SK-N-SH (cell line): ENCODE results near the gene IZUMO4. TPM values are rescaled to one million over a fixed set of nuclear protein-coding genes. Genes with fewer than 3 reads are reported as not detected.

Experiments
- CTCF ChIA-PET: fragments of 300-600, 350-600 bp; formaldehyde crosslinking; extraction: SDS; loops from one replicate; lab custom pipeline; 2021; lab: Yijun Ruan, JAX
- POLR2A ChIA-PET: fragments of 350-600 bp; sonication (Branson Sonifier 250); formaldehyde crosslinking; extraction: SDS; loops from one replicate; lab custom pipeline; 2020; ENCODE audit warnings: antibody characterized with exemption, inconsistent platforms; lab: Yijun Ruan, JAX
- DNase-seq: peaks from one replicate; pipeline ENCODE4 v3.0.0; 2012
- H2AFZ ChIP-seq: fragments of 200-600 bp; sonication (generic); 2 replicates; pipeline ENCODE4 v1.8.1; 2016; ENCODE audit warnings: antibody characterized with exemption, mild to moderate bottlenecking, low read depth
- H3F3A ChIP-seq: fragments of 200-600 bp; sonication (generic); replicated peaks from 2 replicates; pipeline ENCODE3; 2016; ENCODE audit warnings: antibody characterized with exemption, mild to moderate bottlenecking; ENCODE audit not compliant: insufficient read depth
- H3K27ac ChIP-seq, 2 experiments: fragments of 200-500 bp in 1 of 2; fragments of 200-600 bp in 1 of 2; sonication (Bioruptor generic) in 1 of 2; sonication (generic), shearing (Covaris generic) in 1 of 2; 2 replicates each; pipeline versions ENCODE4 v1.5.1 to v1.6.1; 2014 to 2016; ENCODE audit warnings: low read depth in 2 of 2, inconsistent platforms in 1 of 2, low read length in 1 of 2, mild to moderate bottlenecking in 1 of 2, mixed read lengths in 1 of 2
- H3K27me3 ChIP-seq: fragments of 200-600 bp; sonication (generic), shearing (Covaris generic); 2 replicates; pipeline ENCODE4 v1.6.1; 2016; ENCODE audit warnings: mixed run types; ENCODE audit not compliant: insufficient read depth
- H3K36me3 ChIP-seq, 2 experiments: fragments of 200-500 bp in 1 of 2; fragments of 200-600 bp in 1 of 2; sonication (Bioruptor generic) in 1 of 2; sonication (generic) in 1 of 2; replicated peaks in 1 of 2; 2 replicates each; pipeline versions ENCODE3 to v1.5.1; 2014 to 2016; ENCODE audit warnings: low read length in 1 of 2, mild to moderate bottlenecking in 1 of 2; ENCODE audit not compliant: insufficient read depth in 2 of 2, control insufficient read depth in 1 of 2
- H3K4me1 ChIP-seq, 2 experiments: fragments of 200-500 bp in 1 of 2; fragments of 200-600 bp in 1 of 2; sonication (Bioruptor generic) in 1 of 2; sonication (generic), shearing (Covaris generic) in 1 of 2; 2 replicates each; pipeline versions ENCODE4 v1.5.1 to v1.6.1; 2014 to 2016; ENCODE audit warnings: low read depth in 1 of 2, low read length in 1 of 2, mixed run types in 1 of 2; ENCODE audit not compliant: insufficient read depth in 2 of 2, control insufficient read depth in 1 of 2
- H3K4me2 ChIP-seq: fragments of 200-600 bp; sonication (generic), shearing (Covaris generic); 2 replicates; pipeline ENCODE4 v1.6.1; 2017; ENCODE audit warnings: mixed run types
- H3K4me3 ChIP-seq, 2 experiments: fragments of 200-500 bp in 1 of 2; fragments of 200-600 bp in 1 of 2; sonication (Bioruptor generic) in 1 of 2; sonication (generic), shearing (Covaris generic) in 1 of 2; 2 replicates each; pipeline versions ENCODE4 v1.5.1 to v1.8.1; 2014 to 2016; ENCODE audit warnings: low read depth in 2 of 2, inconsistent platforms in 1 of 2, low read length in 1 of 2, mild to moderate bottlenecking in 1 of 2, mixed read lengths in 1 of 2, moderate library complexity in 1 of 2
- H3K79me2 ChIP-seq: fragments of 200-600 bp; sonication (generic); 2 replicates; pipeline ENCODE4 v1.8.1; 2017; ENCODE audit warnings: mild to moderate bottlenecking; ENCODE audit not compliant: insufficient read depth
- H3K9ac ChIP-seq: fragments of 200-600 bp; sonication (generic); 2 replicates; pipeline ENCODE4 v1.6.1; 2017; ENCODE audit warnings: mixed run types
- H3K9me2 ChIP-seq: fragments of 200-600 bp; sonication (generic); 2 replicates; pipeline ENCODE4 v1.6.1; 2017; ENCODE audit warnings: mixed run types
- H3K9me3 ChIP-seq: fragments of 200-600 bp; sonication (generic); 2 replicates; pipeline ENCODE4 v1.6.1; 2017; ENCODE audit warnings: mixed run types, mild to moderate bottlenecking, moderate library complexity
- H4K20me1 ChIP-seq: fragments of 200-600 bp; sonication (generic); 2 replicates; pipeline ENCODE4 v1.6.1; 2017; ENCODE audit warnings: mild to moderate bottlenecking, mixed run types; ENCODE audit not compliant: insufficient read depth
- EZH2phosphoT487 ChIP-seq: fragments of 200-600 bp; sonication (generic); IDR thresholded peaks from 2 replicates; pipeline ENCODE4 v1.6.1; 2017; ENCODE audit warnings: low read depth, mixed run types, mild to moderate bottlenecking, antibody characterized with exemption, moderate library complexity, borderline replicate concordance
- FOSL2 ChIP-seq: IDR thresholded peaks from 2 replicates; pipeline ENCODE4 v1.4.0; 2012; ENCODE audit warnings: low read depth, mild to moderate bottlenecking, moderate library complexity, borderline replicate concordance
- IRF3 ChIP-seq: fragments of 150-350 bp; IDR thresholded peaks from 2 replicates; pipeline ENCODE4 v1.6.1; 2016; ENCODE audit warnings: mild to moderate bottlenecking, low read depth, low read length
- MAX ChIP-seq: IDR thresholded peaks from 2 replicates; pipeline ENCODE4 v1.4.0; 2012; ENCODE audit warnings: low read depth
- MXI1 ChIP-seq: IDR thresholded peaks from 2 replicates; pipeline ENCODE4 v1.6.1; 2012; ENCODE audit warnings: mild to moderate bottlenecking, low read depth, low read length, improper control_type of control experiment
- RCOR1 ChIP-seq: fragments of 150-350 bp; IDR thresholded peaks from 2 replicates; pipeline ENCODE4 v1.6.1; 2017; ENCODE audit warnings: antibody characterized with exemption, low read length
- REST ChIP-seq: IDR thresholded peaks from 2 replicates; pipeline ENCODE4 v1.6.1; 2012; ENCODE audit warnings: mild to moderate bottlenecking, low read depth, low read length, moderate library complexity
- RXRA ChIP-seq: IDR thresholded peaks from 2 replicates; pipeline ENCODE4 v1.4.0; 2012; ENCODE audit warnings: low read depth, mild to moderate bottlenecking, borderline replicate concordance
- SIN3A ChIP-seq: IDR thresholded peaks from 2 replicates; pipeline ENCODE4 v1.6.1; 2012; ENCODE audit warnings: low read depth, mild to moderate bottlenecking, low read length, moderate library complexity, borderline replicate concordance
- SMC3 ChIP-seq: IDR thresholded peaks from 2 replicates; pipeline ENCODE4 v1.6.1; 2012; ENCODE audit warnings: low read depth, low read length, improper control_type of control experiment
- TCF12 ChIP-seq: IDR thresholded peaks from 2 replicates; pipeline ENCODE4 v1.4.0; 2012
- USF2 ChIP-seq: fragments of 150-350 bp; IDR thresholded peaks from 2 replicates; pipeline ENCODE4 v1.6.1; 2017; ENCODE audit warnings: antibody characterized with exemption, low read length, low read depth, borderline replicate concordance
- YY1 ChIP-seq: IDR thresholded peaks from 2 replicates; pipeline ENCODE4 v1.4.0; 2012; ENCODE audit warnings: low read depth, mild to moderate bottlenecking
- WGBS: methylation state at CpG from one replicate; pipeline ENCODE4 v1.1.6; 2017; ENCODE audit warnings: low lambda C conversion rate; 5-methylcytosine and 5-hydroxymethylcytosine counted together
- polyA plus RNA-seq, 3 experiments: library from polyadenylated mRNA; depleted of rRNA; stranded (reverse); fragments of >200 nt; gene quantifications; 2 replicates each; pipeline ENCODE4 v1.2.3, GENCODE V29; 2012
- TF ChIP-seq, protein P1 (sequence below): IDR thresholded peaks from 2 replicates; pipeline ENCODE4; 2012

IZUMO4 gene
- polyA plus RNA-seq, 1 of the 3 experiments (the other 2 are of a cell fraction) = 4.6 TPM

- CTCF ChIA-PET = interaction anchor here (0.7 to 2.0 kb wide), 4 partner anchors 14 to 28 kb away, joined by 3 to 7 read pairs (median 4); no protein-coding TSS in a partner anchor
- 69% methylated on average over 14 of the region's 22 CpGs for WGBS
- peaks cover 45% of the 10 kb centered on the region for H3K79me2 ChIP-seq
Observed at GRCh38 chr19:2047449-2048103, 49.1 kb upstream of the IZUMO4 start.

GRCh38 chr19:2048104-2048958, 48.4 kb upstream of the IZUMO4 start:
- H2AFZ ChIP-seq = no peak overlapping the region
- H3F3A ChIP-seq = peaks cover 13% of the 10 kb centered on the region
- peak overlapping the region in 1 of 2 experiments; percentile 44; a peak in 1 of 4 replicates for H3K27ac ChIP-seq
- ChIA-PET CTCF (interaction anchor here (0.6 to 2.0 kb wide), 5 partner anchors 12 to 29 kb away, joined by 3 to 7 read pairs (median 3); no protein-coding TSS in a partner anchor), POLR2A (interaction anchor here (1.2 to 2.0 kb wide), 2 partner anchors 12 to 29 kb away, joined by 4 to 7 read pairs; no protein-coding TSS in a partner anchor)
- H3K9me2 ChIP-seq = no peaks in the 10 kb centered on the region
- peaks cover 73% of the 10 kb centered on the region for H4K20me1 ChIP-seq
- 100% methylated on average over 5 of the region's 17 CpGs for WGBS
- H3K4me1 ChIP-seq = peaks cover 20 to 55% of the 10 kb centered on the region in 2 experiments; a peak in 2 of 4 replicates
- peaks cover 2 to 26% of the 10 kb centered on the region in 2 experiments for H3K36me3 ChIP-seq
- H3K79me2 ChIP-seq = peaks cover 45% of the 10 kb centered on the region
- peak overlapping the region; percentile 98 for H3K4me2 ChIP-seq
- no peak overlapping the region for H3K9ac ChIP-seq
- no peaks in the 10 kb centered on the region for H3K9me3 ChIP-seq
- peak overlapping the region in 1 of 2 experiments; percentile 94; a peak in 1 of 4 replicates for H3K4me3 ChIP-seq
- H3K27me3 ChIP-seq = no peaks in the 10 kb centered on the region
- no peak for DNase-seq
- no peak for TF ChIP-seq YY1
- no peak for TF ChIP-seq EZH2phosphoT487
- TF ChIP-seq RXRA = no peak
- TF ChIP-seq SMC3 = no peak
- no peak for TF ChIP-seq USF2
- TF ChIP-seq RCOR1 = no peak
- no peak for TF ChIP-seq IRF3
- TF ChIP-seq SIN3A = no peak
- TF ChIP-seq MXI1 = no peak
- TF ChIP-seq MAX = no peak
- TF ChIP-seq REST = no peak
- TF ChIP-seq TCF12 = no peak

More at GRCh38 chr19:2047449-2048103, 49.1 kb upstream of the IZUMO4 start:
- H2AFZ ChIP-seq = no peak overlapping the region
- H3K9ac ChIP-seq = no peak overlapping the region
- peaks cover 24 to 62% of the 10 kb centered on the region in 2 experiments; a peak in 3 of 4 replicates for H3K4me1 ChIP-seq
- no peak for DNase-seq
- TF ChIP-seq TCF12 = 0 out of 2 replicates have a peak, but pooled peaks have one; percentile 30
- TF ChIP-seq, protein P1, sequence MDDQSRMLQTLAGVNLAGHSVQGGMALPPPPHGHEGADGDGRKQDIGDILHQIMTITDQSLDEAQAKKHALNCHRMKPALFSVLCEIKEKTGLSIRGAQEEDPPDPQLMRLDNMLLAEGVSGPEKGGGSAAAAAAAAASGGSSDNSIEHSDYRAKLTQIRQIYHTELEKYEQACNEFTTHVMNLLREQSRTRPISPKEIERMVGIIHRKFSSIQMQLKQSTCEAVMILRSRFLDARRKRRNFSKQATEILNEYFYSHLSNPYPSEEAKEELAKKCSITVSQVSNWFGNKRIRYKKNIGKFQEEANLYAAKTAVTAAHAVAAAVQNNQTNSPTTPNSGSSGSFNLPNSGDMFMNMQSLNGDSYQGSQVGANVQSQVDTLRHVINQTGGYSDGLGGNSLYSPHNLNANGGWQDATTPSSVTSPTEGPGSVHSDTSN = no peak
- TF ChIP-seq FOSL2 = peak; percentile 44; the same call in 1 of the 2 replicates
- H3K9me2 ChIP-seq = no peaks in the 10 kb centered on the region
- no peaks in the 10 kb centered on the region for H3K27me3 ChIP-seq
- peaks cover 4 to 34% of the 10 kb centered on the region in 2 experiments for H3K36me3 ChIP-seq
- peak overlapping the region; percentile 98 for H3K4me2 ChIP-seq
- H3F3A ChIP-seq = peaks cover 9% of the 10 kb centered on the region
- no peak overlapping the region; a peak in 1 of 4 replicates for H3K27ac ChIP-seq
- H3K9me3 ChIP-seq = no peaks in the 10 kb centered on the region
- POLR2A ChIA-PET = interaction anchor here (1.2 kb wide), 1 partner anchor 28 kb away, joined by 4 read pairs; no protein-coding TSS in a partner anchor
- peaks cover 73% of the 10 kb centered on the region for H4K20me1 ChIP-seq
- H3K4me3 ChIP-seq = no peak overlapping the region
